AG09309 (cell line): Measurements from ENCODE around the gene PTPRC.
A peak's percentile ranks its signal among the peaks of the same experiment; 100 is the strongest.

Experiments
- DNase-seq: peaks from one replicate; pipeline ENCODE4 v3.0.0-alpha.2; 2010; ENCODE audit warnings: low read depth
- H3K4me3 ChIP-seq: 2 replicates; pipeline ENCODE4 v1.5.1; 2011; ENCODE audit warnings: mild to moderate bottlenecking, low read depth, low read length, moderate library complexity; ENCODE audit not compliant: control insufficient read depth
- TF ChIP-seq, protein P1 (sequence below): IDR thresholded peaks from 2 replicates; pipeline ENCODE4 v1.5.1; 2011; ENCODE audit warnings: mild to moderate bottlenecking, low read depth, low read length, inconsistent platforms; ENCODE audit not compliant: insufficient read depth, control insufficient read depth; ENCODE audit errors: missing control alignments

The PTPRC gene

DNA sequence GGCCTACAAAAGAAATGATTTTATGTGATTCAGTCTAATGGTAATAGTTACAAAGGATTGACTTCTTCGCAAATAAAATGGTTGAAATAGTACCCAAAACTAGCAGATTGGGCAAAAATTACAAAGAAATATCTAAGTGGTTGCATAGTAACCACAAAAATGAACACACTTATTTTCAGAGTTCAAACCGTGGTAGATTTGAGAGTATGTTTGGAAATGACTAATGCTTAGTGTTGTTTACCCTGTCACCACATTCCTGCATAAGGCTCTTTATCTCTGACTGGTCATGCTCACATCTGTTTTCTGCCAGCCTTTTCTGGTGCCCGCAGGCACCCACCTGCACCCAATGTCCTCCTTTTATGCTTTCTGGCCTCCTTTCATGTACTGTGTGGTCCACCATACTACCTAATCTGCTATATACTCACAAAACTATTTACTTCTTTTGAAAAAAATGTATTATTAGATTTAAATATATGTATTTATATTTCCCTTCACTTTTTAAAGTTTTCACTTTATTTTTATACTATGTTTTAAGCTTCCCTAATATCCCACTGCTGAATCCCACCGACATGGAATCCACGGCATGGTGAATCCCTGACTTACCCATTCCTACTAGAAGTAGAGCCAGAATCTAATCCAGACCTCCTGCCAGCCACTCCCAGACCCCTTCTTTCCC, 30.3 kb downstream of the PTPRC start:
- TF ChIP-seq, protein P1, sequence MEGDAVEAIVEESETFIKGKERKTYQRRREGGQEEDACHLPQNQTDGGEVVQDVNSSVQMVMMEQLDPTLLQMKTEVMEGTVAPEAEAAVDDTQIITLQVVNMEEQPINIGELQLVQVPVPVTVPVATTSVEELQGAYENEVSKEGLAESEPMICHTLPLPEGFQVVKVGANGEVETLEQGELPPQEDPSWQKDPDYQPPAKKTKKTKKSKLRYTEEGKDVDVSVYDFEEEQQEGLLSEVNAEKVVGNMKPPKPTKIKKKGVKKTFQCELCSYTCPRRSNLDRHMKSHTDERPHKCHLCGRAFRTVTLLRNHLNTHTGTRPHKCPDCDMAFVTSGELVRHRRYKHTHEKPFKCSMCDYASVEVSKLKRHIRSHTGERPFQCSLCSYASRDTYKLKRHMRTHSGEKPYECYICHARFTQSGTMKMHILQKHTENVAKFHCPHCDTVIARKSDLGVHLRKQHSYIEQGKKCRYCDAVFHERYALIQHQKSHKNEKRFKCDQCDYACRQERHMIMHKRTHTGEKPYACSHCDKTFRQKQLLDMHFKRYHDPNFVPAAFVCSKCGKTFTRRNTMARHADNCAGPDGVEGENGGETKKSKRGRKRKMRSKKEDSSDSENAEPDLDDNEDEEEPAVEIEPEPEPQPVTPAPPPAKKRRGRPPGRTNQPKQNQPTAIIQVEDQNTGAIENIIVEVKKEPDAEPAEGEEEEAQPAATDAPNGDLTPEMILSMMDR = no peak
- peak; percentile 88 for DNase-seq
- H3K4me3 ChIP-seq = no peak overlapping the region

DNA sequence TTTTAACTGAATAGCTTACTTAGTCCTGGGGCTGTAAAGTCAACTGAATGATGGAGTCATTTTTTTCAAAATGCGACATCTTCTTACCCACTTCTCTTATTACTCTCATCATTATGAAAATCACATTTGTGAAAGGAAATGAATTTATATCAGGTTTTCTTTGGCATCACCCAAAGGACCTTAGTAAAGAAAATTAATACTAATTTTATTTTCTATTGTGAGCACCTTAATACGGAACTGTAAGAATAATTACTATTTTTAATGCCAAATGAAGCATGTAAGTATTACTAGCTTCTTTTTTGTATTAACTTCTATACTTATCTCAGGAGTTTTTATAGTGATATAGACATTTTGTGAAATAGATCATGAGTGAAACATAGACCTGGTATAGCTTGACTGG, 30.9 kb downstream of the PTPRC start:
- TF ChIP-seq, protein P1 = no peak
- no peak overlapping the region for H3K4me3 ChIP-seq

DNA sequence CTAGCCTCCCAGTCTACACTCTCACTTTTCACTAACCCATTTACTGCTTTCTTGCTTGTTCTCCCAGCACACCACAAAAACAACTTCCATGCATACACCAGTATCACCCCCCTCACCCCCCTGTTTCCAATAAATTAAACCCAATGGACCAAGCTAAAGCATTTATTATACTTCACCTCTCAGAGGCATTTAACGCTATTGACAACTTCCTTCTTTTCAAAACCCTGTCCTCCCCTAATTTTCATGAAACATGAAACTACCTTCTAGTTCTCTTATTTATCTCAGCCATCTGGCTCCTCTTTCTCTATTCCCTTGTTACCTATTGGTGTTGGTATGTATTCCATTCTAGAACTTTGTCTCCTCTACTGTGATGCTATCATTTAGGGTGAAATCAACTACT, 32.3 kb downstream of the PTPRC start:
- H3K4me3 ChIP-seq = no peak overlapping the region
- TF ChIP-seq, protein P1 = no peak
- DNase-seq = no peak

More for the DNA sequence above, 30.9 kb downstream of the PTPRC start:
- DNase-seq = no peak

DNA sequence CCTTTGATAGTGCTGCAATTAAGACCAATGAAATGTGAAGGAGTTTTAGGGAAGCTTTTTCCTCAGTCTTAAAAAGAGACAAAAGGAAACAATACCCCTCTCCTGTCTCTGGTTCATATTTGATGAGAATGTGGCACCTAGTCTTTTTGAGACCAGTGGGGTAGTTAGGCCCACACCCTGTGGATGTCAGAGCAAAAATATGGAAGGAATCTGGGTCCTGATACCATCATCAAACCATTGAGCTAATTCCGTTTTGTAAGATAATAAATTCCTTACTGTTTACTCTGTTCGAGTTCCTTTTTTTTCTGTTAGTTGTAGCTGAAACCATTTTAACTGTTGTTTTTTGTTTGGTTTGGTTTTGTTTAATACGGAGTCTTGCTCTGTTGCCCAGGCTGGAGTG, 33.3 kb downstream of the PTPRC start:
- TF ChIP-seq, protein P1 = no peak
- DNase-seq = peak; percentile 67
- no peak overlapping the region for H3K4me3 ChIP-seq

DNA sequence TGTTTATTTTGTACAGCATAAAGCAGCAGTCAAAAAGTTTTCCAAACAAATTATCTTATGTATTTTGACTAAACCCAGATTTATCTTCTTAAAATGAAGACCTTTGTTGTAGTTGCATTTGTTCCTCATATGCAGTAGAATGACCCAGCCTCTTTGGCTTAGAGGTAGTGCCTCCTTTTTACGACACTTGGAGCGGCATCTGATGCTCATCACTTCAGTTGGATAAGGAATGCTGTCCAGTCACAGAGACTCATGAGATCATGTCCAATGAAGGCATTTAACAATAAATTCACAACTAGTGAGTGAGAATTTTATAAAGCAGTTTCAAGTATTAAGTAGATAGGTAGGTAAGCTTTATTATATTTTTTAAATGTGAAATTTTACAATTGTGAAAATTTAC, 35.2 kb downstream of the PTPRC start:
- DNase-seq = no peak
- H3K4me3 ChIP-seq = no peak overlapping the region
- TF ChIP-seq, protein P1 = no peak

DNA sequence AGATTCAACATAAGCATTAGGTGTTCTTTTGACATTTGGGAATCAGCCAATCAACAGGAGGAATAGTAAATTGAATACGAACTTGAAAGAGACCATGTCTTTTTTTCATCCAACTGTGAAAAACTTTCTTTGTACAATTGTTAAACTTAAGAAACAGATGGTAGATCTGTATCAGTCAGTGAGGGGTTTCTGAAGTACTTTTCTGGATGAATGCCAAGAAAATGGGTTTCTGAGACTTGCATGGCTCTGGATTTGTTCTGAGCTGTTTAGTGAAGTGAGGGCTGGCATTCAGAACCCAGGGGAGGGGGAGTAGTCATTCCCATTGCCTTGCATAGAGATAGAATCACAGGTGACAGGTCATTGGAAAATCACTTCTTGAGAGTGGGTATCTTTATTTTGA, 37.4 kb downstream of the PTPRC start:
- TF ChIP-seq, protein P1 = no peak

DNA sequence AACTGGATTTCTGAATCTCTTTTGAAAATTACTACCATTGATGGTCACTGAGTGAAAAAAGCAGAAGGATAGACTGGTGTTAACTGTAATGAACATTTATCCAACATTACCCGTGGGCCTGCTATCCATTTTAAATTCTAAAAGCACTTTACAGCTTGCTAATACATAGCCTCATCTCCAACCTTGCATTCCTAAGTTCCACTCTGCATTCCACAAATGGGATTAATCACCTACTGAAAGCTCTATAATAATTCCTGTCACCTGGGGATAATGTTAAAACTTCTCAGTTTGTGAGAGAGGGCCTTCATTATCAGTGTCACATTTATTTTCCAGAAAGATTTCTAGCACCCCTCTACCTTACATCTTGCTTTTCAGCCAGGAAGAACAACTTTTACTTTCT, 38.2 kb downstream of the PTPRC start:
- no peak overlapping the region for H3K4me3 ChIP-seq
- TF ChIP-seq, protein P1 = no peak
- DNase-seq = no peak

More for the DNA sequence above, 37.4 kb downstream of the PTPRC start:
- no peak for DNase-seq
- no peak overlapping the region for H3K4me3 ChIP-seq
